ENCODE data around the gene ZYG11A.
"Not testable (repeated sequence)": the region's sequence is repeated elsewhere in the genome, so short reads cannot be mapped to it uniquely, and the experiment has no call there.

The ZYG11A gene

DNA sequence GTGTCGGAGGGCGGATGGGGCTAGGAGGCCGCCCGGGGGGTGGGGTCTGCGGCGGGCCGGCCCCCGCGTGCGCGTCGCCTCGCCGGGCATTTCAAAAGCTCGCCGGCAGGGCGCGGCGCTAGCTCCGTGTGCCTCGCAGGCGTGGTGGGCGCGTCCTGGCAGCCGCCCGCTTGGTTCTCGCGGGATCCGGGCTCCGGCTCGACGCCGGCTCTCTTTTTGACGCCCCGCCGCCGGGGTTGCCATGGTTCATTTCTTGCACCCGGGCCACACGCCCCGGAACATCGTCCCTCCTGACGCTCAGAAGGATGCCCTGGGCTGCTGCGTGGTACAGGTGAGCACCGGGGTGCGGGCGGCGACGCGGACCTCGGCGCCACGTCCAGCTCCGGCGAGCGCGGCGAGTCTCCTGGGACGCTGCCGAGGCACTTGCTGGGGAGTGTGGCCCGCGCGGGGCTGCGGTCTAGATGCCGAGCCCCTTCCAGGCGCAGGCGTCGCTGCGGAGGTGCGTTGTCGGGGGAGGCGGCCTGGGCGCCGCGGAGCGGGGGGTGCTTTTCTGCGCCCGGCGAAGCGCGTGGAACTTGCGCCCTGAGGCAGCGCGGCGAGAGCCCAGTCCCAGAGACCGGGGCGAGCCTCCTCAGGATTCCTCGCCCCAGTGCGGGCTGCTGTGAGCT is at the start of gene ZYG11A:
TSS of gene ZYG11A (plus strand) at position 118 of the 668 bp plus-strand sequence. CDS start at position 242, 124 bp downstream.
- in situ Hi-C loops (cut with HindIII; ENCODE audit: low sequenced_read_pairs): no loop called here

DNA sequence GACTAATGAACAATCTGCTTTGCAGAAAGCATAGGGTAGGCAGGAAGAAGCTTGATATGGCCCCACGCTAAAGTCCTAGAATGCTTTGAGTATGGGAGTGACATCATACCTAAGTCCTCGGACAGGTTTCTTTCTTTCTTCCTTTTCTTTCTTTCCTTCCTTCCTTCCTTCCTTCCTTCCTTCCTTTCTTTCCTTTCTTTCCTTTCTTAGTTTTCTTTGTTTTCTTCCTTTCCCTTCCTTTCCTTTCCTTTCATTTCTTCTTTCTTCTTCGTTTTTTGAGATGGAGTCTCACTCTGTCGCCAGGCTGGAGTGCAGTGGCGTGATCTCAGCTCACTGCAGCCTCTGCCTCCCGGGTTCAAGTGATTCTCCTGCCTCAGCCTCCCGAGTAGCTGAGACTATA is 48.8 kb upstream of the ZYG11A start:
- in situ Hi-C loops (cut with HindIII; ENCODE audit: low sequenced_read_pairs): not testable (repeated sequence)

DNA sequence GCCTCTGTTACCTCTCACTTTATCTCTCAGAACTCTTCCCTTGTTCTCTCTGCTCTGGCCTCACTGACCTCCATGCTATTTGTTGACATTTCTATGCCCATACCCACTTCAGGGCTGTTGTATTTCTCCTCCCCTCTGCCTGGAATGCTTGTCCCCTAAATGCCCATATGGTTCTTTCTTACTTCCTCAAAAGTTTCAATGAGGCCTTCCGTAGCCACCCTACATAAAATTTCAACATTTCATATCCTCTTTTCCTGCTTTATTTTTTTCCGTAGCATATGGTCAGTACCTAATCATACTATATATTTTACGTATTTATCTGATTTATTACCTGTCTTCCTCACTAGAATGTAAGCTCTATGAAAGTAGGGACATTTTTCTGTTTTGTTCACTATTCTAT is 47.1 kb upstream of the ZYG11A start:
- in situ Hi-C loops (cut with HindIII; ENCODE audit: low sequenced_read_pairs): no loop called here

DNA sequence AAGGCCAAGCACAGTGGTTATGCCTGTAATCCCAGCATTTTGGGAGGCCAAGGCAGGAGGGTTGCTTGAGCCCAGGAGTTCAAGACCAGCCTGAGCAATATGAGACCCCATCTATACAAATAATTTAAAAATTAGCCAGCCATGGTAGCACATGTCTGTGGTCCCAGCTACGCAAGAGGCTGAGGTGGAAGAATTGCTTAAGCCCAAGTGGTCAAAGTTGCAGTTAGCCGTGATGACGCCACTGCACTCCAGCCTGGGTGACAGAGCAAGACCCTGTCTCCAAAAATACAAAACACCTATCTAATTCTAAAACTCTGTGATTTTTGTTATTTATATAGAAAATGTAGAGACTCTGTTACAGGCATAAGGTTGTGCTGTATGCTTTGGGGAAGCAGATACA is 44.2 kb upstream of the ZYG11A start:
- in situ Hi-C loops (cut with HindIII; ENCODE audit: low sequenced_read_pairs): no loop called here

DNA sequence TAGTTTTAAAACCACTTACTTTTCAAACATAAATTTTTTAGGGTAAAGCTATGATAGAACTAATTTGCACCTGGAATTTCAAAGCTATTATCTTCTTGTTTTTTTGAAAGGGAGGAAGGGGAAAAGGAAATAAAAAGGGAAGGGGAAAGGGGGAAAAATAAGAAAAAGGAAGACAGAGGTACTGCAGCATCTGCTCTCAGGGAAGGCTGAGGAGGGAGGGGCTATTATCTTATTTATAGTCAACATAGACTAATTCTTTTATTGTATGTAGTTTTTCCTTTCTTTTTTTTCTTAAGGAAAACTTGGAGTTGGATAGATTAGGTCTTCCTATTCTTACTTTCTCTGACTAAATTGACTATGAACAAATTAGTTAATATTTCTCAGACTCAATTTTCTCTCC is 41.5 kb upstream of the ZYG11A start:
- in situ Hi-C loops (cut with HindIII; ENCODE audit: low sequenced_read_pairs): no loop called here

DNA sequence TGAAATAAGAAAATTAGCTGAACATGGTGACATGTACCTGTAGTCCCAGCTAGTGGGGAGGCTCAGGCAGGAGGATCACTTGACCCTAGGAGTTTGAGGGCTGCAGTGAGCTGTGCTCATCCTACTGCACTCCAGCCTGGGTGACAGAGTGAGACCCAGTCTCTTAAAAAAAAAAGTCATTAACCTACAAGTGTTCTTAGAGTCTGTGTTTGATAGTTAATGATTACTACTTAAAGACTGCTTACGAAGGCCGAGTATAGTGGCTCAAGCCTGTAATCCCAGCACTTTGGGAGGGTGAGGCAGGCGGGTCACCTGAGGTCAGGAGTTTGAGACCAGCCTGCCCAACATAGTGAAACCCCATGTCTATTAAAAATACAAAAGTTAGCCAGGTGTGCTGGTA is 38.5 kb upstream of the ZYG11A start:
- in situ Hi-C loops (cut with HindIII; ENCODE audit: low sequenced_read_pairs): not testable (repeated sequence)

DNA sequence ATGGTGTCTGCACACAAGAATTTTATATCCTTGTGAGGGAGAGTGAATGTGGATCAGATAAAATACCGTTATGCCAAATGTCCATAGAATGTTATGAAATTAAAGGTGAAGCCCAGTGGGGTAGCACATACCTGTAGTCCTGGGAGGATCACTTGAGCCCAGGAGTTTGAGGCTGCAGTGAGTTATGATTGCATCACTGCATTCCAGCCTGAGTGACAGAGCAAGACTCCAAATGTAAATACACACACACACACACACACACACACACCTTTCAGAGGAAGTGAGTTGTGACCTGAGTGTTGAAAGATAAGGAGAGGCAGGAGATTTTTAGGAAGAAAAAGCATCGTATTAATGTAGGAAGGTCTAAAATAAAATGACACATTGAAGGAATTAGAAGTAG is 28.1 kb upstream of the ZYG11A start:
- in situ Hi-C loops (cut with HindIII; ENCODE audit: low sequenced_read_pairs): no loop called here

DNA sequence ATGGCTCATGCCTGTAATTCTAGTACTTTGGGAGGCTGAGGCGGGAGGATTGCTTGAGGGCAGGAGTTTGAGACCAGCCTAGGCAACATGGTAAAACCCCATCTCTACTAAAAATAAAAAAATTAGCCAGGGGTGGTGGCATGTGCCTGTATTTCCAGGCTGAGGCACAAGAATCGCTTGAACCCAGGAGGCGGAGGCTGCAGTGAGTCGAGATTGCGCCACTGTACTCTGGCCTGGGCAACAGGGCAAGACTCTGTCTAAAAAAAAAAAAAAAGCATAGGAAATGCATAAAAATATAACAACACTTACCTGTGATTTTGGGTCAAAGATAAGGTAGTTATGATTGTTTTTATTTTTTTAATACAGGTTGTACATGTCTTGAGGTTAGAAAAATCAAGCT is 21.7 kb upstream of the ZYG11A start:
- in situ Hi-C loops (cut with HindIII; ENCODE audit: low sequenced_read_pairs): not testable (repeated sequence)

DNA sequence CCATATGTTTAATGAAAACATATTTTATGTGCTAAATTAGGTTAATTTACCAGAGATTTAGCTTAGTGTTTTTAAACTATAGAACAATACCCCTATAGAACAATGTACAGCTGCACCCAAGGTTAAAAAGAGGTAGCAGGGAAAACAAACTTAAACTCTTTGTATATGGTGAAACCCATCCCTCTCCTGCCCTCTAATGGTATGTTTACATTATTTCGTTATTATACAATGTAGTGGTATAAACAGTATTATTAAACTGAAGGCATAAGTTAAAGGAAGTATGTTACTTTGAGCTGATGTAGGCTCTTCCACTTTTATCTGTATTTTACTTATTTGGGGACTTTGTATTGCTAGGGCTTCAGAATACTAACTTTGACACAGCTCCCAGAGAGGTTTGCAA is 16.7 kb upstream of the ZYG11A start:
- in situ Hi-C loops (cut with HindIII; ENCODE audit: low sequenced_read_pairs): no loop called here

DNA sequence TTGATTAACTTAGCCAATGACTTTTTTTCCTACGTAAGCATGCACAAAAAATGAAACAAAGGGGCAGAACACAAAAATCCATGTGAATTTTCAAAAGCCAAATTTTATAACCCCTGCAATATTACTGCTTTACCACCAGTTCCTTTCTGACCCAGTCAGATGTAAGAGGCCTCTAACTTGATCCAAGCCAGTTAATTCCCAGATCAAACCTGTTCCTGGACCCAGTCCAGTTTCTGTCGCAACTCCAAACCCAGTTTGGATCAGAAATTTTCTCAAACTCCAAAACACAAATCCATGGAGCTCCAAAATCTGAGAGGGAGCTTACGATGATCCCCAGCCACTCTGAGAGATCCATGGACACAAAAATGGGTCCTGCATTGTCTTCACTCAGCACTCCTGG is 7.8 kb upstream of the ZYG11A start:
- in situ Hi-C loops (cut with HindIII; ENCODE audit: low sequenced_read_pairs): no loop called here

DNA sequence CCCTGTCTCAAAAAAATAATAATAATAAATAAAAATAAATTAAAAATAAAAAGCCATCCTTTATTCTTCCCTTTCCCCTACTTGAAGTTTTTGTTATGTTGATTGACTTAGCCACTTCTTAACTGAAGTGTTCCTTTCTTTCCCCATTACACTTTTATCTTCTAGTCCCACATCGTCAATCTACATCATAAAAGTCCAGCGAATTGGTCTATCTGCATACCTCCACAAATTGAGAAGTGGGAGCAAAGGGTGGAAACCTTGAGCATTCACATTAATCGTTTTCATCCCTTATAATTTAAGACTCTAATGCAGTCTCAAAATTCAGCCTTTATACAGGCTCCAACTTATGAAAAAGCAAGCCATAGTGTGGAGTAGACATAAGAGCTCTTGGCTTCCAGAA is 6.5 kb upstream of the ZYG11A start:
- in situ Hi-C loops (cut with HindIII; ENCODE audit: low sequenced_read_pairs): no loop called here

DNA sequence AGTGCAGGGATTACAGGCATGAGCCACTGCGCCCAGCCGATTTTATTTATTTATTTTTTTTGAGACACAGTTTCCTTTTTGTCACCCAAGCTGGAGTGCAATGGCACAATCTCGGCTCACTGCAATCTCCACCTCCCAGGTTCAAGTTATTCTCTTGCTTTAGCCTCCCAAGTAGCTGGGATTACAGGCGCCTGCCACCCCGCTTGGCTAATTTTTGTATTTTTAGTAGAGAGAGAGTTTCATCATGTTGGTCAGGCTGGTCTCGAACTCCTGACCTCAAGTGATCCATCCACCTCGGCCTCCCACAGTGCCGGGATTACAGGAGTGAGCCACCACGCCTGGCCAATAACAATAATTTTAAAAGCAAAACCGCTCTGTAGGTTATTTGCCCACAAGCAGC is 3.4 kb upstream of the ZYG11A start:
- in situ Hi-C loops (cut with HindIII; ENCODE audit: low sequenced_read_pairs): not testable (repeated sequence)

DNA sequence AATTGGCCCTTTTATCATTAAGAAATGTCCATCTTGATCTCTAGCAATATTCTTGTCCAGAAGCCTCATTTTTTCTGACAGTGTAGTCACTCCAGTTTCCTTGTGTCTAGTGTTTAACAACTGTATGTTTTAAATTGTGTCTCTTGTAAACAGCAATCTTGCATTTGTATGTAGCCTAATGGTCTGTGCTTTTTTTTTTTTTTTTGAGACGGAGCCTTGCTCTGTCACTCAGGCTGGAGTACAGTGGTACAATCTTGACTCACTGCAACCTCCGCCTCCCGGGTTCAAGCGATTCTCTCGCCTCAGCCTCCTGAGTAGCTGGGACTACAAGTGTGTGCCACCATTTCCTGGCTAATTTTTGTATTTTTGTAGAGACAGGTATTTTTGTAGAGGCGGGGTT is 2.6 kb downstream of the ZYG11A start:
- in situ Hi-C loops (cut with HindIII; ENCODE audit: low sequenced_read_pairs): not testable (repeated sequence)

DNA sequence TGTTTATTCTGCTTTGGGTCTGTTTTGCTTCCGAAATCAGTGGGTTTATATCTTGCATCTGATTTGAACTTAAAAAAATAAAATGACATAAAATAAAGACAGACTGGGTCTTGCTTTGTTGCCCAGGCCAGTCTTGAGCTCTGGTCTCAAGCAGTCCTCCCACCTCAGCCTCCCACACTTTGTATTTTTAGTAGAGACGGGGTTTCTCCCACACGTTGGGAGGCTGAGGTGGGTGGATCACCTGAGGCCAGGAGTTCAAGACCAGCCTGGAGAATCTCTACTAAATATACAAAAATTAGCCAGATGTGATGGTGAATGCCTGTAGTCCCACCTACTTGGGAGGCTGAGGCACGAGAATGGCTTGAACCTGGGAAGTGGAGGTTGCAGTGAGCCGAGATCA is 5.9 kb downstream of the ZYG11A start:
- in situ Hi-C loops (cut with HindIII; ENCODE audit: low sequenced_read_pairs): no loop called here

DNA sequence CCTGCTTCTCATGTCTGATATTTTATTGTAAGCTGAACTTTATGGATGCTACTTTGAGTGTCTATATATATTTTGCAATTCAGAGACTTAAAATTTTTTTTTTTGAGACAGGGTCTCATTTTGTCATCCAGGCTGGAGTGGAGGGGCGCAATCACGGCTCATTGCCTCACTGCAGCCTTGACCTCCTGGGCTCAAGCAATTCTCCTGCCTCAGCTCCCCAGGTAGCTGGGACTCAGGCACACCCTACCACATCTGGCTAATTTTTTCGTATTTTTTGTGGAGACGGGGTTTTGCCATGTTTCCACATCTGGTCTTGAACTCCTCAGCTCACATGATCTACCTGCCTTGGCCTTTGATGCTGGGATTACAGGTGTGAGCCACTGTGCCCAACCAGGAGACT is 8.4 kb downstream of the ZYG11A start:
- in situ Hi-C loops (cut with HindIII; ENCODE audit: low sequenced_read_pairs): no loop called here

DNA sequence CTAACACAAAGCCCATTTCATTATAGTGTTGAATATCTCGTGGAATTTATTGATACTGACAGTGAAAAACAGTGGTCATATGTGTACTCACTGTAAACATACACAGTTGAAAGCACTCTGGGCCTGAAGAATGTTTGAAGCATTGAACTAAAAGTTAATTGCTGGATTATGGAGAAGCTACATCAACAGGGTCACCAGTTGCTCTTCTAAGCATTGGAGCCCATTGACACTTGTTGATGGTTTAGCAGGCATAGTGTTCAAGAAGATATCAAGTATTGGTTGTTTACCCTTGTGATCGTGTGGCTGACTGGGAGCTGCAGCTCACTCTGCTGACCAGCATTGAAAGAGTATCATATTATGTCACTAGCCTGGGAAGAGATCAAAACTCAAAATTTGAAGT is 10.3 kb downstream of the ZYG11A start:
- in situ Hi-C loops (cut with HindIII; ENCODE audit: low sequenced_read_pairs): no loop called here

DNA sequence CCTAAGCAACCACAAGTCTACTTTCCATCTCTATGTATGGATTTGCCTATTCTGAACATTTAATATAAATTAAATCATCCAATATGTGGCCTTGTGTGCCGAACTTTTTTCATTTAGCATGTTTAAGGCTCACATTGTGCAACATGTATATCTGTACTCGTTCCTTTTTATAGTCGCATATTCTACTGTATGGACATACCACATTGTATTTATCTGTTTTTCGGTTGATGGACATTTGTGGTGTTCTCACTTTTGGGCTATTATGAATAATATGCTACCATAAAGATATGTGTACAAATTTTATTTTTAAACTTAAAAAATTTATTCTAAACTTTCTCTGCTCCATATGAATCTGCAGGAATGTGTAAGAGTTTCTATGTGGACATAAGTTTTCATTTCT is 13.0 kb downstream of the ZYG11A start:
- in situ Hi-C loops (cut with HindIII; ENCODE audit: low sequenced_read_pairs): no loop called here

DNA sequence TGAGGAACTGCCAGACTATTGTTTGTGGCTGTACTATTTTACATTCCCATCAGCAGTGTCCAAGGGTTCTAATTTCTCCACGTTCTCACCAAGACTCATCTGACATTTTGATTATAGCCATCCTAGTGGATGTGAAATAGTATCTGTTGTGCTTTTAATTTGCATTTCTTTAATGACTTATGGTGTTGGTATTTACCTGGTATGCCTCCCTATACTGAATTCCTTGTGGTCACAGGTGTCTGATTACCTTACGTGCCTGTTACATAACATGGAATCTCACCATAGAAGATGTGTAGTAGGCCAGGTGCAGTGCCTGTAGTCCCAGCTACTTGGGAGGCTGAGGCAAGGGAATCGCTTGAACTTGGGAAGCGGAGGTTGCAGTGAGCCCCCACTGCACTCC is 13.5 kb downstream of the ZYG11A start:
- in situ Hi-C loops (cut with HindIII; ENCODE audit: low sequenced_read_pairs): no loop called here

DNA sequence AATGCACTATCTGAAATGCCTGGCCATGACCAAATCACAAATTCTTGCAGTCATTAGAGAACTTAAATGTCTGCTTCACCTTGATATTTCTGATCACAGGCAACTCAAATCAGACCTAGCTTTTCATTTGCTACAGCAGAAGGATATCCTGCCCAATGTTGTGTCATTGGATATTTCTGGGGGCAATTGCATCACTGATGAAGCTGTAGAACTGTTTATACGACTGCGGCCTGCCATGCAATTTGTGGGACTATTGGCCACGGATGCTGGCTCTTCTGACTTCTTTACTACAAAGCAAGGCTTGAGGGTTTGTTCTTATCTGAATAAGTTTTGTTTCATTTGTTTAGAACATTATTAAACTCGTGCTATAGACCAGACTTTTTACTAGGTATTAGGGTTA is 14.9 kb downstream of the ZYG11A start:
- in situ Hi-C loops (cut with HindIII; ENCODE audit: low sequenced_read_pairs): no loop called here

DNA sequence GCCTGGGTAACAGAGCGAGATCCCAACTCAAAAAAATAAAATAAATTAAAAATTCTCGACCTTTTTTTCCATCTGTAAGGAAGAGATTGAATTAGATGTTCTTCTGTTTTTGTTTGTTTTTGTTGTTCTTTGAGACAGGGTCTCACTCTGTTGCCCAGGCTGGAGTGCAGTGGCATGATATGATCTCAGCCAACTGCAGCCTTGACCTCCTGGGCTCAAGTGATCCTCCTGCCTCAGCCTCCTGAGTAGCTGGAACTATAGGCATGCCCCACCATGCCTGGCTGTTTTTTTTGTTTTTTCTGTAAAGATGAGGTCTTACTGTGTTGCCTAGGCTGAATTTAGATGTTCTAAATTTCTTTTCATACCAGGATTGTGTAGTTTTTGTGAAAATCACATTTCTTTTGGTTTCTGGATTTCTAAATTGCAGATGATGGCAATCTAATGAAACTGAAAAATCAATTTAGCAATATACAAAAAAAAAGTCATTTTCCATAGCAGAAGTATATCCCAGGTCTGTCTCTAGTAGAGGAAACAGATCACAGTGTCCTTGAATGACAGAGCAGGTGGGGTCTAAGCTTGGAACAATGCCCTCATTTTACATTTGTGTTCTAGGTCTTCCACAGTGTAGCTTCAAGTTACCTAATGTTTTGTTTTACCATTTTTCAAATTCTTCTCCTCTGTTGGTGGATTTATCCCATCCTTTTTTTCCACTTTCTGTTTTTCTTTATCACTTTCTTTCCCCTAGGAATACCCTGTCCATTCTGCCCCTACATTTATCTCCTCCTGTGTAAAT is 20.3 kb downstream of the ZYG11A start:
- in situ Hi-C loops (cut with HindIII; ENCODE audit: low sequenced_read_pairs): no loop called here

DNA sequence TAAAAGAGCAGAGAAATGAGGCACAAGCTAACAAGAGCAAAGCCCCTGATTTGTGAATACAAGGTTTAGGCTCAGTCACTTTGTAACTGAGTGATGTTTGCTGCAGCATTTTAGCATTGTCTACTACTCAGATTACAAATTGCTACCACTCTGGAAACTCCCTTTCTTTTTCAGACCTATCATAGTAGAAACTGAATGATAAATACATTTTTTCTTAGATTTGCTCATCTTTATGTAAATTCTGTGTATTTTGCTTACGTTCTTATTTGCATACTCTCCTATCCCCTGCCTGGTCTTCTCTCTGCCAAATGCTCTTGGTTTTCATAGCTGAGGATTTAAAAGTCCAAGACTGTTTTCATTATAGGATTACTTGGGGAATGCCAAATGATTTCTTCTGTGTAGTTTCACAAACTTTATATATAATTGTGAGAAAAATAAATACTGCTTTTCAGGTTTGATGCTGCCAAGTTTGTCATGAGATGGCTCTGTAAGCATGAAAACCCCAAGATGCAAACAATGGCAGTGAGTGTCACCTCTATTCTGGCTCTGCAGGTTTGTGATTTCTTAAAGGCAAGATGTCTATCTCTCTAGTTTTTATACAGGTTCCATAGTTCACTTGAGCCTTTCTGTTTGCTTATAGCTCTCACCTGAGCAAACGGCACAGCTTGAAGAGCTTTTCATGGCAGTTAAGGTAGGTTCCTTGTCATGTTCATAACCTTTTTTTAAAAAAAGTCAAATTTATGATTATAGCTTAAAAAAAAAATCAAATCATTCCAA is 24.7 kb downstream of the ZYG11A start:
- in situ Hi-C loops (cut with HindIII; ENCODE audit: low sequenced_read_pairs): no loop called here

DNA sequence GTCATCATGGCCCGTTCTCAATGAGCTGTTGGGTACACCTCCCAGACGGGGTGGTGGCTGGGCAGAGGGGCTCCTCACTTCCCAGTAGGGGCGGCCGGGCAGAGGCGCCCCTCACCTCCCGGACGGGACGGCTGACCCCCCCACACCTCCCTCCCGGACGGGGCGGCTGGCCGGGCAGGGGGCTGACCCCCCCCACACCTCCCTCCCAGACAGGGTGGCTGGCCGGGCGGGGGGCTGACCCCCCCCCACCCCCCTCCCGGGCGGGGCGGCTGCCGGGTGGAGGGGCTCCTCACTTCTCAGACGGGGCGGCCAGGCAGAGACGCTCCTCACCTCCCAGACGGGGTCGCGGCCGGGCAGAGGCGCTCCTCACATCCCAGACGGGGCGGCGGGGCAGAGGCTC is 27.2 kb downstream of the ZYG11A start:
- in situ Hi-C loops (cut with HindIII; ENCODE audit: low sequenced_read_pairs): not testable (repeated sequence)

Data from DLD1 (cell line).